ENCODE measurements around the gene ACMSD. TPM values are rescaled to one million over a fixed set of nuclear protein-coding genes. Genes with fewer than 3 reads are reported as not detected.

The ACMSD gene
- polyA plus RNA-seq, 1 donor from 2014 or later, result not detected

GRCh38 chr2:134855709-134856108 is 17.3 kb downstream of the ACMSD start:
- Histone ChIP-seq H4K20me1 (ENCODE audit: insufficient read depth) (no peaks in the 10 kb centered on the region), H3K4me3 (ENCODE audit: low read length) (no peak overlapping the region), H3K79me2 (replicated peaks; ENCODE audit: insufficient read depth, low read length) (no peaks in the 10 kb centered on the region), H3K9me2 (ENCODE audit: insufficient read depth, low read length) (no peaks in the 10 kb centered on the region), H2AFZ (ENCODE audit: low read depth, low read length) (no peak overlapping the region), H3K4me2 (ENCODE audit: low read length) (no peak overlapping the region), H3K27me3 (ENCODE audit: insufficient read depth, low read depth, low read length) (no peaks in the 10 kb centered on the region), H3F3A (ENCODE audit: insufficient read depth, low read length, poor library complexity, severe bottlenecking) (no peaks in the 10 kb centered on the region), H3K9ac (ENCODE audit: low read length) (no peak overlapping the region), H3K27ac (ENCODE audit: low read length) (no peak overlapping the region), H3K36me3 (ENCODE audit: insufficient read depth, low read length) (no peaks in the 10 kb centered on the region), H3K9me3 (ENCODE audit: low read length) (no peaks in the 10 kb centered on the region)
- TF ChIP-seq REST (IDR thresholded peaks at IDR 0.05; ENCODE audit: borderline replicate concordance), result no peak
- TF ChIP-seq SMC3 (conservative IDR thresholded peaks at IDR 0.05; ENCODE audit: poor library complexity), result no peak
- TF ChIP-seq MXI1 (conservative IDR thresholded peaks at IDR 0.05; ENCODE audit: poor library complexity, severe bottlenecking), result no peak
- TF ChIP-seq, protein P1, sequence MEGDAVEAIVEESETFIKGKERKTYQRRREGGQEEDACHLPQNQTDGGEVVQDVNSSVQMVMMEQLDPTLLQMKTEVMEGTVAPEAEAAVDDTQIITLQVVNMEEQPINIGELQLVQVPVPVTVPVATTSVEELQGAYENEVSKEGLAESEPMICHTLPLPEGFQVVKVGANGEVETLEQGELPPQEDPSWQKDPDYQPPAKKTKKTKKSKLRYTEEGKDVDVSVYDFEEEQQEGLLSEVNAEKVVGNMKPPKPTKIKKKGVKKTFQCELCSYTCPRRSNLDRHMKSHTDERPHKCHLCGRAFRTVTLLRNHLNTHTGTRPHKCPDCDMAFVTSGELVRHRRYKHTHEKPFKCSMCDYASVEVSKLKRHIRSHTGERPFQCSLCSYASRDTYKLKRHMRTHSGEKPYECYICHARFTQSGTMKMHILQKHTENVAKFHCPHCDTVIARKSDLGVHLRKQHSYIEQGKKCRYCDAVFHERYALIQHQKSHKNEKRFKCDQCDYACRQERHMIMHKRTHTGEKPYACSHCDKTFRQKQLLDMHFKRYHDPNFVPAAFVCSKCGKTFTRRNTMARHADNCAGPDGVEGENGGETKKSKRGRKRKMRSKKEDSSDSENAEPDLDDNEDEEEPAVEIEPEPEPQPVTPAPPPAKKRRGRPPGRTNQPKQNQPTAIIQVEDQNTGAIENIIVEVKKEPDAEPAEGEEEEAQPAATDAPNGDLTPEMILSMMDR (IDR thresholded peaks at IDR 0.05; ENCODE audit: poor library complexity, severe bottlenecking), result no peak

DNA sequence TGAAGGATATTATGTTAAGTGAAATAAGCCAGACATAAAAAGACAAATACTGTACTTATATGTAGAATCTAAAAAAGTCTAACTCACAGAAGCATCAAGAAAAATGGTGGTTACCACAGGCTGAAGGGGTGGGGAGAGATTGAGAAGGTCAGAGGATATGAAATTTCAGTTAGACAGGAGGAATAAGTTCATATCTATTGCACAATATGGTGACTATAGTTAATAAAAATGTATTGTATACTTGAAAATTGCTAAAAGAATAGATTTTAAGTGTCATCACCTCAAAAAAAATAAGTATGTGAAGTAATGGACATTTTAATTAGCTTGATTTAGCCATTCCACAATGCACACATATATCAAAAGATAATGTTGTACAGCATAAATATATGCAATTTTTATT is 19.8 kb downstream of the ACMSD start:
- no peak for TF ChIP-seq EP300 (conservative IDR thresholded peaks at IDR 0.05; ENCODE audit: poor library complexity, severe bottlenecking)
- no peak for TF ChIP-seq TAF1 (IDR thresholded peaks at IDR 0.05; ENCODE audit: low read depth)
- TF ChIP-seq, protein P1 (IDR thresholded peaks at IDR 0.05; ENCODE audit: poor library complexity, severe bottlenecking), result no peak
- no peak for TF ChIP-seq MXI1 (conservative IDR thresholded peaks at IDR 0.05; ENCODE audit: poor library complexity, severe bottlenecking)
- TF ChIP-seq POLR2AphosphoS5 (IDR thresholded peaks at IDR 0.05), result no peak
- no peak for TF ChIP-seq RAD21 (conservative IDR thresholded peaks at IDR 0.05)
- no peak for TF ChIP-seq REST (IDR thresholded peaks at IDR 0.05; ENCODE audit: borderline replicate concordance)
- TF ChIP-seq SMC3 (conservative IDR thresholded peaks at IDR 0.05; ENCODE audit: poor library complexity), result no peak
- TF ChIP-seq EZH2 (IDR thresholded peaks at IDR 0.05; ENCODE audit: borderline replicate concordance, insufficient read depth, low read length, poor library complexity, severe bottlenecking), result no peak
- H3K4me2 ChIP-seq (ENCODE audit: low read length), result no peak overlapping the region
- no peaks in the 10 kb centered on the region for H3K27me3 ChIP-seq (ENCODE audit: insufficient read depth, low read depth, low read length)

More for the DNA sequence above, 19.8 kb downstream of the ACMSD start:
- H3K27ac ChIP-seq (ENCODE audit: low read length), result no peak overlapping the region
- no peak overlapping the region for H3K9ac ChIP-seq (ENCODE audit: low read length)
- H3F3A ChIP-seq (ENCODE audit: insufficient read depth, low read length, poor library complexity, severe bottlenecking), result no peaks in the 10 kb centered on the region
- H3K4me3 ChIP-seq (ENCODE audit: low read length), result no peak overlapping the region
- H2AFZ ChIP-seq (ENCODE audit: low read depth, low read length), result no peak overlapping the region
- H4K20me1 ChIP-seq (ENCODE audit: insufficient read depth), result no peaks in the 10 kb centered on the region
- H3K36me3 ChIP-seq (ENCODE audit: insufficient read depth, low read length), result no peaks in the 10 kb centered on the region
- H3K9me3 ChIP-seq (ENCODE audit: low read length), result no peaks in the 10 kb centered on the region
- no peaks in the 10 kb centered on the region for H3K9me2 ChIP-seq (ENCODE audit: insufficient read depth, low read length)
- no peaks in the 10 kb centered on the region for H3K79me2 ChIP-seq (replicated peaks; ENCODE audit: insufficient read depth, low read length)

All from neural cell (in vitro differentiated cells).